ENCODE measurements around the gene RWDD3.

DNA sequence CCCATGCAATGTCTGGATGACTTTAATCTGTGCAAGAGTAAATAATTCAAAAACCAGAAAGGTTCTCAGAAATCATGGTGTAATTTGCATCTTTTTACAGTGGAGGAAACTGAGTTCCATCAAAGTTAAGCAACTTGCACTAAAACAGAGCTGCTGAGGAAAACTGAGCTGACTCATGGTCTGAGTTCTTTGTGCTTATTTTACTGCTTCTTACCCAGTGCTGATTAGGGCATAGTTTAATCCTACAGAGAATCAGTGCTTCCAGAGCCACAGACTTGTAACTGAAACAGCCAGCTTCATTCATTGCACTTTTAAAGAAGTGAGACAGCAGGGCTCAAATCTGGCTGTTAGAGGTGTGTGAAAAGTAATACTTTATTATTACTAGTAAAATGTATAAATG, 10.9 kb upstream of the RWDD3 start:
- TF ChIP-seq, protein P1, sequence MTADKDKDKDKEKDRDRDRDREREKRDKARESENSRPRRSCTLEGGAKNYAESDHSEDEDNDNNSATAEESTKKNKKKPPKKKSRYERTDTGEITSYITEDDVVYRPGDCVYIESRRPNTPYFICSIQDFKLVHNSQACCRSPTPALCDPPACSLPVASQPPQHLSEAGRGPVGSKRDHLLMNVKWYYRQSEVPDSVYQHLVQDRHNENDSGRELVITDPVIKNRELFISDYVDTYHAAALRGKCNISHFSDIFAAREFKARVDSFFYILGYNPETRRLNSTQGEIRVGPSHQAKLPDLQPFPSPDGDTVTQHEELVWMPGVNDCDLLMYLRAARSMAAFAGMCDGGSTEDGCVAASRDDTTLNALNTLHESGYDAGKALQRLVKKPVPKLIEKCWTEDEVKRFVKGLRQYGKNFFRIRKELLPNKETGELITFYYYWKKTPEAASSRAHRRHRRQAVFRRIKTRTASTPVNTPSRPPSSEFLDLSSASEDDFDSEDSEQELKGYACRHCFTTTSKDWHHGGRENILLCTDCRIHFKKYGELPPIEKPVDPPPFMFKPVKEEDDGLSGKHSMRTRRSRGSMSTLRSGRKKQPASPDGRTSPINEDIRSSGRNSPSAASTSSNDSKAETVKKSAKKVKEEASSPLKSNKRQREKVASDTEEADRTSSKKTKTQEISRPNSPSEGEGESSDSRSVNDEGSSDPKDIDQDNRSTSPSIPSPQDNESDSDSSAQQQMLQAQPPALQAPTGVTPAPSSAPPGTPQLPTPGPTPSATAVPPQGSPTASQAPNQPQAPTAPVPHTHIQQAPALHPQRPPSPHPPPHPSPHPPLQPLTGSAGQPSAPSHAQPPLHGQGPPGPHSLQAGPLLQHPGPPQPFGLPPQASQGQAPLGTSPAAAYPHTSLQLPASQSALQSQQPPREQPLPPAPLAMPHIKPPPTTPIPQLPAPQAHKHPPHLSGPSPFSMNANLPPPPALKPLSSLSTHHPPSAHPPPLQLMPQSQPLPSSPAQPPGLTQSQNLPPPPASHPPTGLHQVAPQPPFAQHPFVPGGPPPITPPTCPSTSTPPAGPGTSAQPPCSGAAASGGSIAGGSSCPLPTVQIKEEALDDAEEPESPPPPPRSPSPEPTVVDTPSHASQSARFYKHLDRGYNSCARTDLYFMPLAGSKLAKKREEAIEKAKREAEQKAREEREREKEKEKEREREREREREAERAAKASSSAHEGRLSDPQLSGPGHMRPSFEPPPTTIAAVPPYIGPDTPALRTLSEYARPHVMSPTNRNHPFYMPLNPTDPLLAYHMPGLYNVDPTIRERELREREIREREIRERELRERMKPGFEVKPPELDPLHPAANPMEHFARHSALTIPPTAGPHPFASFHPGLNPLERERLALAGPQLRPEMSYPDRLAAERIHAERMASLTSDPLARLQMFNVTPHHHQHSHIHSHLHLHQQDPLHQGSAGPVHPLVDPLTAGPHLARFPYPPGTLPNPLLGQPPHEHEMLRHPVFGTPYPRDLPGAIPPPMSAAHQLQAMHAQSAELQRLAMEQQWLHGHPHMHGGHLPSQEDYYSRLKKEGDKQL (CRISPR knock-in tag; IDR thresholded peaks at IDR 0.05; ENCODE audit: low read depth), result no peak
- TF ChIP-seq ISL2 (CRISPR knock-in tag; IDR thresholded peaks at IDR 0.05) (no peak), POLR2A (IDR thresholded peaks at IDR 0.05; ENCODE audit: insufficient read depth in 1 of 2, low read depth in 2 of 2, low read length in 2 of 2) (no peak), NR2F1 (CRISPR knock-in tag; IDR thresholded peaks at IDR 0.05) (no peak), ZNF616 (CRISPR knock-in tag; IDR thresholded peaks at IDR 0.05; ENCODE audit: low read depth) (no peak)

Data from HepG2 (cell line).